GM21367 (cell line): Measurements from ENCODE around the gene RAB31.
"Not testable (repeated sequence)": the region's sequence is repeated elsewhere in the genome, so short reads cannot be mapped to it uniquely, and the experiment has no call there.

Experiments
- ATAC-seq: cut with Tn5 transposase; IDR thresholded peaks from one replicate; pipeline ENCODE4 v1.9.1; 2021; ENCODE audit not compliant: unreplicated experiment

The RAB31 gene

GRCh38 chr18:9708057-9708433 is at the start of gene RAB31:
RAB31 (plus strand) TSS chr18:9708301; CDS start chr18:9708406, 105 bp downstream.
- ATAC-seq: no peak

GRCh38 chr18:9659499-9660375 is 48.4 kb upstream of the RAB31 start:
- no peak for ATAC-seq

- ATAC-seq: no peak
These were observed 46.5 kb upstream of the RAB31 start for GRCh38 chr18:9661564-9661963.

- no peak for ATAC-seq
These were observed 44.7 kb upstream of the RAB31 start for GRCh38 chr18:9663377-9663776.

- no peak for ATAC-seq
These were observed 42.8 kb upstream of the RAB31 start for GRCh38 chr18:9665314-9665713.

- no peak for ATAC-seq
These were observed 41.6 kb upstream of the RAB31 start for GRCh38 chr18:9666548-9666947.

GRCh38 chr18:9669016-9669415 is 39.1 kb upstream of the RAB31 start:
- ATAC-seq: no peak

GRCh38 chr18:9671214-9671613 is 36.9 kb upstream of the RAB31 start:
- no peak for ATAC-seq

- peak; percentile 96 for ATAC-seq
These were observed 34.5 kb upstream of the RAB31 start for GRCh38 chr18:9673296-9674251.

- not testable (repeated sequence) for ATAC-seq
These were observed 29.9 kb upstream of the RAB31 start for GRCh38 chr18:9678216-9678615.

GRCh38 chr18:9679125-9679524 is 29.0 kb upstream of the RAB31 start:
- no peak for ATAC-seq

- ATAC-seq: no peak
These were observed 26.9 kb upstream of the RAB31 start for GRCh38 chr18:9681217-9681616.

- no peak for ATAC-seq
These were observed 25.5 kb upstream of the RAB31 start for GRCh38 chr18:9682572-9682971.

- no peak for ATAC-seq
These were observed 24.4 kb upstream of the RAB31 start for GRCh38 chr18:9683418-9684396.

GRCh38 chr18:9684881-9685614 is 23.1 kb upstream of the RAB31 start:
- ATAC-seq: no peak

GRCh38 chr18:9685615-9685890 is 22.5 kb upstream of the RAB31 start:
- ATAC-seq: no peak

GRCh38 chr18:9688036-9688741 is 19.9 kb upstream of the RAB31 start:
- no peak for ATAC-seq

- ATAC-seq: no peak
These were observed 18.8 kb upstream of the RAB31 start for GRCh38 chr18:9689253-9689652.

GRCh38 chr18:9690418-9691188 is 17.5 kb upstream of the RAB31 start:
- no peak for ATAC-seq
